Right lobe of liver (tissue), 4 donors: ENCODE data around the gene PRMT2.

ENCODE experiments used
- POLR2A ChIP-seq: fragments of 450-650 bp; IDR thresholded peaks from one replicate; pipeline ENCODE4 v1.6.1; 2017; ENCODE audit warnings: antibody characterized with exemption, mild to moderate bottlenecking
- TF ChIP-seq, protein P1 (sequence below), 4 donors: fragments of 200-600 bp in 3 of 4; fragments of 450-650 bp in 1 of 4; IDR thresholded peaks; one replicate each; pipeline versions ENCODE4 v1.5.1 to v1.8.0; 2016 to 2022; ENCODE audit warnings: antibody characterized with exemption in 4 of 4, mild to moderate bottlenecking in 2 of 4
- donor health status: DM: no; HTN: no; CAD: no.
- donor health status: DM: no; HTN: no; CAD: no.
- donor health status: DM: no; HTN: yes; CAD: no.

DNA sequence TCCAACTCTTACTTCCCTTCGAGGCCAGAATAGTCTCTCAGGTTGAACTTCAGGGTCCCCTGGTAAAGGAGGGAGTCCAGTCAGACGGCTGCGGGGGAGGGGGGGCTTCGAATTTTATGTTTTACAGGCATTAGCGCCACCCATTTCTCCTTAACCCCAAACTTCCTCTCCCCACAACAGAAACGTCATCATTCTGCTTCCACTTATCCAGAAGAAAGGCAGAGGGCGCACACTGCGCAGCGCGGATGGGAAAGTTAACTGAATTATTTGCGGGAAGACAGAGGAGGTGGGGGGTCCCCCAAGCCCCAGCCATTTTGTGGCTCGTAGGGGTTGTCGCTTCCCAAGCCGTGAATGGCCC lies 529 bp upstream of the PRMT2 start:
- TF ChIP-seq, protein P1, sequence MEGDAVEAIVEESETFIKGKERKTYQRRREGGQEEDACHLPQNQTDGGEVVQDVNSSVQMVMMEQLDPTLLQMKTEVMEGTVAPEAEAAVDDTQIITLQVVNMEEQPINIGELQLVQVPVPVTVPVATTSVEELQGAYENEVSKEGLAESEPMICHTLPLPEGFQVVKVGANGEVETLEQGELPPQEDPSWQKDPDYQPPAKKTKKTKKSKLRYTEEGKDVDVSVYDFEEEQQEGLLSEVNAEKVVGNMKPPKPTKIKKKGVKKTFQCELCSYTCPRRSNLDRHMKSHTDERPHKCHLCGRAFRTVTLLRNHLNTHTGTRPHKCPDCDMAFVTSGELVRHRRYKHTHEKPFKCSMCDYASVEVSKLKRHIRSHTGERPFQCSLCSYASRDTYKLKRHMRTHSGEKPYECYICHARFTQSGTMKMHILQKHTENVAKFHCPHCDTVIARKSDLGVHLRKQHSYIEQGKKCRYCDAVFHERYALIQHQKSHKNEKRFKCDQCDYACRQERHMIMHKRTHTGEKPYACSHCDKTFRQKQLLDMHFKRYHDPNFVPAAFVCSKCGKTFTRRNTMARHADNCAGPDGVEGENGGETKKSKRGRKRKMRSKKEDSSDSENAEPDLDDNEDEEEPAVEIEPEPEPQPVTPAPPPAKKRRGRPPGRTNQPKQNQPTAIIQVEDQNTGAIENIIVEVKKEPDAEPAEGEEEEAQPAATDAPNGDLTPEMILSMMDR (IDR thresholded peaks at IDR 0.05) = peak in 3 of 4 donors; percentile 18 to 30 (median 27)
- no peak for TF ChIP-seq POLR2A
